Measurements from ENCODE around the gene LRRC57.
A peak's percentile ranks its signal among the peaks of the same experiment; 100 is the strongest.

The LRRC57 gene

DNA sequence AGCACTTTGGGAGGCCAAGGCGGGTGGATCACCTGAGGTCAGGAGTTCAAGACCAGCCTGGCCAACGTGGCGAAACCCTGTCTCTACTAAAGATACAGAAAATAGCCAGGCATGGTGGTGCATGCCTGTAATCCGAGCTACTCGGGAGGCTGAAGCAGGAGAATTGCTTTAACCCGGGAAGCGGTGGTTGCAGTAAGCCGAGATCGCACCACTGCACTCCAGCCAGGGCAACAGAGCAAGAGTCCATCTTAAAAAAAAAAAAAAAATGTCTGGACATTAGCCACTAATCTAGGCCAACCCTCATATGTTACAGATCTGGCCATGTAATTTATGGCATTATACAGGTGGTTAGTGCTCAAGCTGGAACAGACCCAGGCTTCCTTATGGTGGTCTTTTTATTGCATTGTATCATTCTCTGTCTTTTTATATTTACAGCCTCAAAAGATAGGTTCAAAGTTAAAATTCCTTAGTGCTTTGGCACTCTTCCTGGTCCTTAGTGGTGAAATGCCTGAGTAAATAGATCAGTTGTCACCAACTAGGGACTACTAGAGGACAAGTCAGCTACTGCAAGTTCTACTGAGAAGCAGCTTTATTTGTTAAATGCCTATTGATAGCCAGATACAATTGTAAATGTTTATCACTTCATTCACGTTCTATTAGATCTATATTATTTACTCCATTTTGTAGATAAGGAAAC, 42.8 kb upstream of the LRRC57 start:
- DNase-seq (ENCODE audit: low read depth) = peak; percentile 32
- H3K4me3 ChIP-seq (ENCODE audit: low read depth, low read length) = no peak overlapping the region
- no peak for TF ChIP-seq MYC (IDR thresholded peaks at IDR 0.05; ENCODE audit: low read depth, low read length)
- TF ChIP-seq, protein P1, sequence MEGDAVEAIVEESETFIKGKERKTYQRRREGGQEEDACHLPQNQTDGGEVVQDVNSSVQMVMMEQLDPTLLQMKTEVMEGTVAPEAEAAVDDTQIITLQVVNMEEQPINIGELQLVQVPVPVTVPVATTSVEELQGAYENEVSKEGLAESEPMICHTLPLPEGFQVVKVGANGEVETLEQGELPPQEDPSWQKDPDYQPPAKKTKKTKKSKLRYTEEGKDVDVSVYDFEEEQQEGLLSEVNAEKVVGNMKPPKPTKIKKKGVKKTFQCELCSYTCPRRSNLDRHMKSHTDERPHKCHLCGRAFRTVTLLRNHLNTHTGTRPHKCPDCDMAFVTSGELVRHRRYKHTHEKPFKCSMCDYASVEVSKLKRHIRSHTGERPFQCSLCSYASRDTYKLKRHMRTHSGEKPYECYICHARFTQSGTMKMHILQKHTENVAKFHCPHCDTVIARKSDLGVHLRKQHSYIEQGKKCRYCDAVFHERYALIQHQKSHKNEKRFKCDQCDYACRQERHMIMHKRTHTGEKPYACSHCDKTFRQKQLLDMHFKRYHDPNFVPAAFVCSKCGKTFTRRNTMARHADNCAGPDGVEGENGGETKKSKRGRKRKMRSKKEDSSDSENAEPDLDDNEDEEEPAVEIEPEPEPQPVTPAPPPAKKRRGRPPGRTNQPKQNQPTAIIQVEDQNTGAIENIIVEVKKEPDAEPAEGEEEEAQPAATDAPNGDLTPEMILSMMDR (IDR thresholded peaks at IDR 0.05; ENCODE audit: low read depth, low read length) = peak; percentile 34

DNA sequence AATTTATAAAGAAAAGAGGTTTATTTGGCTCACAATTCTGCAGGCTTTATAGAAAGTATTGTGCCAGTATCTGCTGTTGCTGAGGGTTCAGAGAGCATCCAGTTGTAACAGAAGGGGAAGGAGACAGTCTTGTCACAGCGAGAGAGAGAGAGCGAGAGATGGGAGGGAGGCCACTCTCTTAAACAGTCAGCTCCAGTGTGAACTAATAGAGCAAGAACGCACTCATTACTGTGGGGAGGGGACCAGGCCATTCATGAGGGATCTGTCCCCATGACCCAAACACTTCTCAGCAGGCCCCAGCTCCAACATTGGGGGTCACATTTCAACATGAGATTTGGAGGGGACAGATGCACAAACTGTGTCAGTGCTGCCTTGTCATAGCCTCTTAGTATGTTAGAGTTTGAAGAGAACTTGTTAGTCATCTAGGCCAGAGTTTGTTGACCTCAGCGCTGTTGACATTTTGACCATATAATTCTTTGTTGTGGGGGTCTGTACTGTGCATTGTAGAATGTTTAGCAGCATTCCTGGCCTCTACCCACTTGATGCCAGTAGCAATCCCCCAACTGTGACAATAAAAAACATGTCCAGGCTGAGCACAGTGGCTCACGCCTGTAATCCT, 42.1 kb upstream of the LRRC57 start:
- DNase-seq (ENCODE audit: low read depth) = no peak
- H3K4me3 ChIP-seq (ENCODE audit: low read depth, low read length) = no peak overlapping the region
- TF ChIP-seq, protein P2, sequence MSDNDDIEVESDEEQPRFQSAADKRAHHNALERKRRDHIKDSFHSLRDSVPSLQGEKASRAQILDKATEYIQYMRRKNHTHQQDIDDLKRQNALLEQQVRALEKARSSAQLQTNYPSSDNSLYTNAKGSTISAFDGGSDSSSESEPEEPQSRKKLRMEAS (IDR thresholded peaks at IDR 0.05; ENCODE audit: low read depth, low read length) = no peak
- TF ChIP-seq POLR2A (IDR thresholded peaks at IDR 0.05; ENCODE audit: extremely low read depth, insufficient read length) (no peak), MYC (IDR thresholded peaks at IDR 0.05; ENCODE audit: low read depth, low read length) (no peak)
- TF ChIP-seq, protein P1 (IDR thresholded peaks at IDR 0.05; ENCODE audit: low read depth, low read length) = no peak

DNA sequence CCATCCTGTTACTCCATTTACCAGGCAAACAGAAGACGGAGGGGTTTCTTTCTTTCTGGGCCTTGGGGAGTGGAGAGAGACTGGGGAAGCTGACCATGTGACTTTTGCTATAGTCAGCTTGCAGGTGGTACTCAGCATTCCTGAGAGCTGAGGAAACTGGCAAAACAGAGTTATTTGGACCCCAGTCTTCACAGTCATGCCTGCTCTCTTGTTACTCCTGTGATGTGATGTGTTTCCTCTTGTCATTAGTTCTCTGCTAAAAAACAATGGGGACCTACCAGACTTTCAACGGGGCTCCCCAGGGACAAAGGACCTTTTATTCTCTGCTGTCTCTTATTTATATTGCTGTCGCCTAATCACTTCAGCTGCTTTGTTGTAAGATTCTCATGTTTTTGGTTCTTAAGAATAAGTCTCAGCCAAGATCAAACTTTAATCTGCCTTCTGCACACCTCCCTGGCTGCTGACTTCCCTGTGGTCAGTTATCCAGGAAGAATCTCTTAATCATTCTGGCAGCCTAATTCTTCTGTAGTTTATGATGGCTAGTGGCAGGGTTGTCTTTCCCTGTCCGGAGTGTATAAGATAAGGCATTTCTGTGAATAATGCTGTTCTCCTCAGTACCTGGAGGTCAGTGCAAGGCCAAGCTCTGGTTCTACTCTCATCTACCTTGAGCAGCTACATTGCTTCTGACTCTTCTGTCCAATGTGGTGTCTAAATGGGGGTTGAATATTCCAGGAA, 35.6 kb upstream of the LRRC57 start:
- DNase-seq (ENCODE audit: low read depth) = no peak
- H3K4me3 ChIP-seq (ENCODE audit: low read depth, low read length) = no peak overlapping the region
- TF ChIP-seq, protein P1 (IDR thresholded peaks at IDR 0.05; ENCODE audit: low read depth, low read length) = no peak
- TF ChIP-seq POLR2A (IDR thresholded peaks at IDR 0.05; ENCODE audit: extremely low read depth, insufficient read length) (no peak), MYC (IDR thresholded peaks at IDR 0.05; ENCODE audit: low read depth, low read length) (no peak)
- TF ChIP-seq, protein P2 (IDR thresholded peaks at IDR 0.05; ENCODE audit: low read depth, low read length) = no peak

DNA sequence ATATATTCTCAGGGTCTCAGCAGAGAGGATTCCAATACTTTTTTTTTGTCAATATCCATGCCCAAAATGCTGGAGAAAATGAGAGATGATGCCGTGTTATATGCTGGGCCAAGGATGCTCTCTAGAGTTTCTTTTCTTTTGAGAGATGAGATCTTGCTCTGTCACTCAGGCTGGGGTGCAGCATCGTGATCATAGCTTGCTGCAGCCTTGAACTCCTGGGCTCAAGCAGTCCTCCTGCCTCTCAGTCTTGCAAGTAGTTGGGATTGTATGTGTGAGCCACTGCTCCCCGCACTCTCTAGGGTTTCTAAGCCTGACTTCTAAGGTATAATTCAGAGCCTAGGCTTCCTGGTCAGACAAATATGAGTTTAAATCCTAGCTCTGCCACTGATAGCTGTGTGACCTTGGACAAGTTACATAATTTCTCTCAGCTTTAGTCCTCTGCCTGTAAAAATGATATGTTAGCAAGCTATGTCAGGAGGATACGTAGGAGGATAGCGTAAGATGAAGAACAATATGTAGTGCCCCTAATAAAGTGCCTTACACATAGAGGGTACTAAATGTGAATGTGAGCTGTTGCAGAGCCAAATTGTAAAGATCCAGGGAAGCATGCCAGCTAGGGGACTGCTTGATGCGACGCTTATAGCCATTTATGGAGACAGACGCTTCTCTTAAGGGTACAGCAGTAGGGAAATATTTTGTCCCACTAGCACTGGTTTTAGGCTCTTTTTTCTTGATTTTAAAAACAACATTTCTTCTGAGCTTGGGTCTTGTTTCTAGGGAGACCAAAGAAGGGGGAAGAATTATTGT, 34.2 kb upstream of the LRRC57 start:
- TF ChIP-seq POLR2A (IDR thresholded peaks at IDR 0.05; ENCODE audit: extremely low read depth, insufficient read length) (no peak), MYC (IDR thresholded peaks at IDR 0.05; ENCODE audit: low read depth, low read length) (no peak)
- TF ChIP-seq, protein P1 (IDR thresholded peaks at IDR 0.05; ENCODE audit: low read depth, low read length) = no peak
- TF ChIP-seq, protein P2 (IDR thresholded peaks at IDR 0.05; ENCODE audit: low read depth, low read length) = no peak
- no peak overlapping the region for H3K4me3 ChIP-seq (ENCODE audit: low read depth, low read length)
- no peak for DNase-seq (ENCODE audit: low read depth)

DNA sequence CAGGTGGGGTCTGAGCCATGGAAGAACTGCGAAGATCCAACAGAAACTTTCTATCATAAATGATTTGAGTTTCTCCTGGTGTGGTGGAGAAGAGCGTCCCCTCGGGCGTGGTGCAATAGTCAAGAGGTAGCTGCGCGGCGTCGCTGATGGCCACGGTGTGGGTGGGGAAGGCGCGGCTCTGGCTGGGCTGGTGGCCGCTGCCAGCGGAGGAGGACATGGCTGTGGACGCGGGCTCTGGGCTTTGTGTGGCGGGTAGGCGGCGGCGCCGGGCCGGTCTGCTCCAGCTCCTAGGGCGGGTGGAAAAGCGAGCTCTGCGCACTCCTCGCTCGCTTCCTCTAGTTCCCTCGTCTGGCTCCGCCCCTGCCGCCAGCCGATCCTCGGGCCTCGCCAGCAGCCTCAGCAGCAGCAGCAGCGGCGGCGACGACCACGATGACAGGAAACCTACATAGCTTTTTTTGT, 32.7 kb upstream of the LRRC57 start:
- peak; percentile 88 for DNase-seq (ENCODE audit: low read depth)

More for the DNA sequence above, 32.7 kb upstream of the LRRC57 start:
- peak overlapping the region; percentile 45 for H3K4me3 ChIP-seq (ENCODE audit: low read depth, low read length)
- peak; percentile 17; the same call in 1 of the 2 replicates for TF ChIP-seq MYC (IDR thresholded peaks at IDR 0.05; ENCODE audit: low read depth, low read length)
- peak; percentile 42 for TF ChIP-seq POLR2A (IDR thresholded peaks at IDR 0.05; ENCODE audit: extremely low read depth, insufficient read length)
- TF ChIP-seq, protein P1 (IDR thresholded peaks at IDR 0.05; ENCODE audit: low read depth, low read length) = no peak
- TF ChIP-seq, protein P2 (IDR thresholded peaks at IDR 0.05; ENCODE audit: low read depth, low read length) = peak; percentile 77

Measured in NB4 (cell line).